HG03097 (cell line): ENCODE results near the gene DRC3.

Experiments used
- ATAC-seq: cut with Tn5 transposase; IDR thresholded peaks from one replicate; pipeline ENCODE4 v1.9.1; 2021; ENCODE audit not compliant: unreplicated experiment, low FRiP score

The DRC3 gene

DNA sequence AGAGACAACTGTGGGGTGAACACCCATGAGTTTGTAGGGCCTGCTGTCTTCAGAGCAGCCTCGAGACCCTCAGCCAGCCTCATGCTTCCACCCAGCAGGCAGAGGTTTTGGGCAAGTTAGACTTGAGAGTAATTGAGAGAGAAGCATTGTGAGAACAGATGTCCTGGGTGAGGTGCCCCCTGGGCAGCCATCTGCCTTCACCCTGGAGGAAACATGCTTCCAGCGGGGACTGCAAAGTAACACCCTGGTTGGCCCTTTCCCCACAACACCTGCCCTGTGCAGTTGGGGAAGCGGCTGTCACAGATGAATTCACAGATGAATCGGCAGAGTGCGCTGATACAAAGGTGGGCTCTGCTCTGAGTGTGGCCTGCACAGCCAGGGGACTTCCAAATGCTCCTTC is 42.9 kb downstream of the DRC3 start:
- no peak for ATAC-seq

DNA sequence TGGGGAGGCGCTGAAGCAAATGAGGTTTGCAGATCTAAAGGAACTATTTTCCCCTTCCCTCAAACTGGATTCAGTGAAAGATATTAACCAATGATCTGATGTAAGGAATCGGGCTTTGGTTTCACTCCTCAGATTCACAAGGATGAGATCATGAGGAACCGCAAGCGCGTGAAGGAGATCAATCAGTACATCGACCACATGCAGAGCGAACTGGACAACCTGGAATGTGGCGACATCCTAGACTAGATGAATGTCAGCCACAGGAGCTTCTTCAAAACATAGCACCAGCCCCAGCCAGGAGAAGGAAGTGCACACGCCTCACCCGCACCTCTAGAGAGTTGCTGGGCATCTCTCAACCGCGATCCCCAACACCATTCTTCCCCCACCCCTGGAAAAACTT is 43.8 kb downstream of the DRC3 start:
- ATAC-seq, result no peak

DNA sequence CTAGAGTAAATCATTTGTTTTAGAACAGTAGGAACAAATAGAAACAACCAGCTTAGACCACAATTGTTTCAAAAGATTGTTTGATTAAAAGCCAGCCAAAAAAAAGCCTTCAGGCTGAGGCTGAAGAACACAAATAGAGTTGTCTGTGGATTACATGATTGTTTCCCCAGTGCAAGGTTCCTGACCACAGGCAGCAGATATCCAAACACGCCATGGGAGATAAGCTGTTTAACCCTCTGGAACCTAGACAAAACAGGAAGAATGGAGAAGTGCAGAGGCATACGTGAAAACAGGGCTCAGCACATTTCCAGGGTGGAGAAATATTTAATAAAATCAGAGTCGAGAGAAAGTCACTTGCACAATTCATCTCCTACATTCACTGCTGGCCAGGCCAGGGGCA is 45.3 kb downstream of the DRC3 start:
- no peak for ATAC-seq

DNA sequence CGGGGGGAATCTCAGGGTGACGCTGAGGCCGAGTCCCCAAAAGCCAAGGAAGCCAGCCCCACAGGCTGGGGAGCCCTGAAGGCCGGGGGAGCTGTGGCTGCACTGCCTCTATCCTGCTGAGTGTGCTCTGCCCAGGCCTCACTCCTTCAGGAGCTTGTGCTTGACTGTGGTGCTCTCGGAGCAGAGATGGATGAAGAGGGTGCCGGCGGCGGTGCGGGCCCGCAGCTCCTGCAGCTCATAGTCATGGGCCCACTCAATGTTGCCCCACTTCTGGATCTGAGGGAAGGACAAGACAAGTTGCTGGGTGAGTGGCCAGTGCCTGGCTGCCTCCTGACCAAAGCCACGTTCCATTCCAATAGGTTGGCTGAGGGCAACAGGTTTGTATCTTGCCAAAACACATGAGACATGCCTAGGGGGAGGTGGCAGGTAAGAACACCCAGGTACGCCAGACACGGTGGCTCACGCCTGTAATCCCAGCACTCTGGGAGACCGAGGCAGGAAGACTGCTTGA is 45.8 kb downstream of the DRC3 start:
- no peak for ATAC-seq

DNA sequence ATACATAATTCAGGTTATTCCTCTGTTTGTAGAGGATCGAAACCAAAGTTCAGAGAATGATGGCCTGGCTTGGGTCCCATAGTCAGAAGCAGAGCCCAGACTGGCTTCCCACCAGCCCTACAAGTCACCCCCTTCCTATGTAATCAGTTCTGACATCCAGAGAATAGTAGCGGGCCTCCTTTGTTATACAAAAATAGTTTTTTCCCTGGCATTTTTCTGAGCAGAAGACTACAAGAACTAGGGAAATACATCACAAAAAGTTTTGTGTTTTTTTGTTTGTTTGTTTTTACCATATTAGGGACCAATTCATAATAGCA is 47.1 kb downstream of the DRC3 start:
- ATAC-seq, result no peak

DNA sequence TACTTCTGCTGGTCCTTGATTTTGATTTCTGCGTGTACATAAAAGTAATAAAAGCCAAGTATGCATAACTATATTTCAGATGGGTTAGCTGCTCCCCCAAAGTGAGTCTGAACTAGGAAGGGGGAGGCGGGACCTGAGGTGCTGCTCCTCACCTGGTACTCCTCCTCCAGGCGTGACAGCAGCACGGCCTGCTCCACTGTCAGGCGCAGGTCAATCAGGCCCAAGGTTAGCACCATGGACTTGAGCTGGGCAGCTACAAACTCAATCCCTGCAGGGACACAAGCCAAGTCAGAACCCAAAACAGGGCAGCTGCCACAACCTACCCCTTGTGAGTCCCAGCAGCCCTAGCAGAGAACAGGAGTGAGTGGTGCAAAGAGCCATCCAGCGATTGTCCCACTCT is 48.3 kb downstream of the DRC3 start:
- no peak for ATAC-seq

DNA sequence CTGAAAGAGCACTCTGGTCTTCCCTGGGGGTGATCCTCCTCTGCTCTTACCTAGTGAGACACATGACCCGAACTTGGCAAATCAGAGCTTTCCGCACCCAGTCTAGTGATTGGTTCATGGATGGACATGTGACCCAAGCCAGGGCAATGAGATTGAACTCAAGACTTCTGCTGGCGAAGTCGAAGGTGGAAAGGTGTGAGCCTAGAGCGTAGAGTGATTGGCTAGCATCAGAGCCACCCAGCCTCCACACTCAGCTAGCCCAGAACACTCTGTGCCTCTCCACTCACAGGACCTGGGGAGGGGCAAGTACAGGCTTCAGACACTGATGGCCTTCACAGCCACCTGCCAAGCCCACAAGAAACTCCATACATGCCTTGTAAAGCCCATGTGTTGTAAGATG is 48.7 kb downstream of the DRC3 start:
- ATAC-seq, result no peak

DNA sequence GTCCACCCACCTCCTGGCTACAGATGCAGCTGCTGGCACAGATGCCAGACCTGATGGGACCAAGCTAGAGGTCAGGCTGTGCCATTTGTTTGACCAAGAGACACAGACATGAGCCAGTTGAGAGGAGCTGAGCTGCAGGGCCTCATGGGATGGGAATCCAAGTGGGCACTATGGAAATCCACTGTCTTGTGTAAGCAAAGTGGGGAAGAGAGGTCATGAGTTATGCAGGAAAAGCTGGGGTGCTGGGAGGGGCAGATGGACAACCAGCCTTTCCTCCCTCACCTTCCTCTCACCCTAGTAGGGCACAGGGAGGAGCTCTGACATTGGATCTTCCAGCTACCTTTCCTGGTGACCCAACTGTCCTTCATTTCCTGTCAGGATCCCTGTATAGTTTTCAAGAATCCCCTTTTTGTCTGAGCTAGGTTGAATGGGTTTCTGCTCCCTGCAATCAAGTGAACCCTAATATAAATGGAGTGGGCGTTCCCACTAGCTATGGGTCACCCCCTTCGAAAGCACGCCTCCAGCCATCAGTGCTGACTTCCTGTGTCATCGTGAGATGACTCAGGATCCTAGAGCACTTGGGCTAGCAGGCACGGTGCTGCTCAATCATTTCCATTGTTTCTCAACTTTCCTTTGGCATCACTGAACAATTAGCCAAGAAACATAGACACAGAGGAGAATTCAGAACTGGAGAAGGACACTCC is 52.7 kb downstream of the DRC3 start:
- ATAC-seq, result no peak

DNA sequence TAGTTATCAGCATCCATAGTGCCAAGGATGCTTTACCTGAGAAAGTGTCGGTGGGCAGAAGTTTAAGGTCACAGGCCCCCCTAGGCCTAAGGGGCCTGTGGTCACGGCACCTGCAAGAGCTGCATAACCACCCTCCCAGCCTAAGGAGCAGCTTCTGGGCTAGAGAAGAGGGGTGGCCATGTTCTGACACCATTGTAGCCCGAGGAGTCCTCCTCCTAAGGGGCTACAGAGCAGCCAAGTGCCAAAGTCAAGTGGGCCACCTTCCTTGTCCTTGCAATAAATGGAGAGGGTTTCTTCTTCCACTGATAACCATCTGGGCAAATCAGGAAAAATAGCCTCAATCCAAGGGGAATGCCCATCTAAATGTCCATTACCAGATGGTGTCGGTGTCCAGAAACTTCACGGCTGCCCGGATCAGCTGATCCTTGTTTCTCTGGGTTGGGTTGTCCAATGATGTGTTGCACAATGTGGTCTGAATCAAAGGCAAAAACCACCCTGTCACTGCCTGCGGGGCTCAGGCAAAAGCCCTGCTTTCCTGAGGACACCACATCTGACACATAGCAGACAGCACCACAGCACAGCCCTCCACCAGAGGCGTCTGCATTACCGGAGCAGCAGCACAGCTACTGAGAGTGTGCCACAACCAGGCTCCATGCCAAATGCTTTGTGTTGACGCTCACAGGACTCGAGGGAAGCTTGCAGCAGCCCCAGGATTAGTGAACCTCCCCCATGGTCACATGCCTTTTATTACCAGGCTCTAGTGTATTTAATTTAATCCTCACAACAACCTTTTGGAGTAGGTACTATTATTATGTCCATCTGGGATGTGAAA is 53.5 kb downstream of the DRC3 start:
- ATAC-seq, result no peak

DNA sequence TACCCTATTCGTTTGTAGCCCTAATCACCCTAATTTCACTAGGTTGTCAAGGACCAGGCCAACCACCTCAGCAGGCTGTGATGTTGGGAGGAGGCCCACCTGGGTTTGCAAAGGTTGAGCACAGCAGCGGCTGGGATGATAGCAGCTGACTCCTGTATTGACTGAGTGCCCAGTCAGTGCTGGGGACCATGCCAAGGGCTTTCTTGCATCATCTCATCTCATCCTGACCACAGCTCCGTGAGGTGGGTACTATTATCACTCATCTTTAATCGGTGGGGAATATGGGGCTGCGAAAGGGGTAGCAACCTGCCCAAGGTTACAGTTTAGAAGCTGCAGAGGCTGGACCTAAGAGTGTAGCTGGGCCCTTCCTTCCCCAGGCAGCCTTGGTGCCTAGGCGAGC is 54.6 kb downstream of the DRC3 start:
- no peak for ATAC-seq

DNA sequence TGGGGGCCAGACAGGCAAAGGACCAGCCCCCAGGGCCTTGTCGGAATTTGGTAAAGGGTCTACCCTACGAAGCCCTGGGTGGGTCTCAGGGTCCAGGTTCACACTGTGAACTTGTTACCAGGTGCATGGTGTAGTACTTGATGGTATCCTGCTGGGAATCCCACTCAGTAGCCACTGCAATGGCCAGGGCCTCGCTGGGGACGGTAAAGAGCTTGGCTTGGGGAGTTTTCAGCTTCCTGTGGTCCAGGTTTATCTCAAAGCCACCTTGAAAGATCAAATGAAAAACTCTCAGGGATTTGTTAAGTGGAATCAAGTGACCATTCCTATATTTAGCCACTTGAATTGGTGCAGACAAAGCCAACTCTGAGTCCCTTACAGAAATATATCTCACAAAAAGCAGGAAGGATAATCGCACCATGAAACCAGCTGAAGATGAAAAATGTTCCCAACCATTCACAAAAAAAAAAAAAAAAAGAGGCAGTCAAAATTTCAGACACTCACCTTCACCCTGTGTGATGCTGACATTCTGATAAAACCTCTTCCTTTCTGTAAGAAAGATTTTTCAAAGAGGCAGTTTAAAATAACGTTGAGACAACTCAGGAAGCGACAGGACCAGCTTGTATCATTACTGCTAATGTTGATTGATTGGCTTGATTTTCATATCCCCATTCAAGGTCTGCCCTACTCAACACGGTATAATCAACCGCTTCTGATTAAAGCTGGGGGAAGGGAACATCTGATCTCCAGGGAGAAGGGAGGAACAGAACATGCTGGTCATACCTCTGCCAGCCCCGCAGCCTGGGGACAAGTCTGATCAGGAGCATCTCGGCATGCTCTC is 55.7 kb downstream of the DRC3 start:
- no peak for ATAC-seq

DNA sequence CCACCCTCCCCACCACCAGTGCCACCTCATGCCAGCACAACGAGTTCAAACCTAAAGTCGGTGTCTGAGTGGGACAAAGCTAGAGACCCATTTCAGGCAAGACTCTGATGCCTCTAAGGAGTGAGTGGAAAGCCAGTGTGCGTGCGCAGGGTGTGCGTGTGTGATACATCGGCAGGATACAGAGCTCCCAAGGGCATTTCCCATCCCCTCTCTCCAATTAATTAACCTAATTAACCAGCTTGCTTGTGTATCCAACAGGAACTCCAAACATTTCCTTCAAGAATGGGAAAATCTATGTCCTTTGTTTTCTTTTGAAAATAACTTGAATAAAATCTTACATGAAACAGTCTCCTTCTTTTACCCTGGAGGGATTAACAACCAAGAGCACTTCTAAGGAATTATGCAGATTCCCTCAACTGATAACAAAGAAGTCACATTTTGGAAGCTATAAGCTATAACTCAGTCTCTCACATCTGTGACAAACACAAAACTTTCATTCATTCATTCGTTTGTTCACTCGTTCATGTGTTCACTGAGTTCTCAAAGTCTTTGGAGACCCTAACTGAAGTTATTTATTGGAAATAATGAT is 56.4 kb downstream of the DRC3 start:
- no peak for ATAC-seq

DNA sequence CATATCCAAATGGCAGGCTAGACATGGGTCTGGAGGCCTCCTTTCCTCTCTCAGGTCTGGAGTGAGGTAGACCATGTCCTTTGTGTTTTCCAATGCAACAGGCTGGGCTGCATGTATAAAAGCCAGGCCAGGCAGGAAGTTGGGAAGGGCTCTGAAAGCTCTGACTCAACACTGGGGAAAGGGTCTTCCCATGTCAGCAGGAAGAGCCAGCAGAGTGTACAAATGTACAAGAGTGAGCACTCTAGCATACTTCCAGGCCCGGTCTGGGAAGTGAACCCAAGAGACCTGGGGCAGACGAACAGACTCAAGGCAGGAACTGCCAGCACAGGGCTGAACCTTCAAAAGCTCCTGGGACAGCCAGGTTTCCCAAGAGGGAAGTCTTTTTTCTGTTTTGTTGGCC is 59.3 kb downstream of the DRC3 start:
- no peak for ATAC-seq

DNA sequence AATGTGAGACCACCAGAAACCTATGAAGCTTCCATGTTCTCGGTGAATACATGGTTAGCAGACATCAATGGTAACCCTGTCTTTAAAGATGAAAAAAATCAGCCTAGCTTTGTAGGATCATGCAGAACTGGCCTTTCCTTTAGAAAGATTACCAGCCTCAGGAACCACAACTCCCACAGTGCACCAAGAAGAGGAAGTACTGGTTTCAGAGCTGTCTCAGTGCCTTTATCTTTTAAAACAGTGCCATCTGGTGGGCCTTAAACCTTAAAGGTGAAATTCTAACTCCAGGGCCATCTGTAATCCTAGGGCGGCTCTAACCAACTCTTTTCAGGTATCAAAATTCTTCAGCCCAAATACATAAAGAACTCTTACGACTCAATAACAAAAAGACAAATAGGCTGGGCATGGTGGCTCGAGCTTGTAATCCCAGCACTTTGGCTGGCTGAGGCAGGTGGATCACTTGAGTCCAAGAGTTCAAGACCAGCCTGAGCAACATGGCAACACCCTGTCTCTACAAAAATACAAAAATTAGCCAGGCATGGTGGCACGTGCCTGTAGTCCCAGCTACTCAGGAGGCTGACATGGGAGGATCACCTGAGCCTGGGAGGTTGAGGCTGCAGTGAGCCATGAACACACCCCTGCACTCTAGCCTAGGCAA is 60.9 kb downstream of the DRC3 start:
- ATAC-seq, result peak; percentile 63

DNA sequence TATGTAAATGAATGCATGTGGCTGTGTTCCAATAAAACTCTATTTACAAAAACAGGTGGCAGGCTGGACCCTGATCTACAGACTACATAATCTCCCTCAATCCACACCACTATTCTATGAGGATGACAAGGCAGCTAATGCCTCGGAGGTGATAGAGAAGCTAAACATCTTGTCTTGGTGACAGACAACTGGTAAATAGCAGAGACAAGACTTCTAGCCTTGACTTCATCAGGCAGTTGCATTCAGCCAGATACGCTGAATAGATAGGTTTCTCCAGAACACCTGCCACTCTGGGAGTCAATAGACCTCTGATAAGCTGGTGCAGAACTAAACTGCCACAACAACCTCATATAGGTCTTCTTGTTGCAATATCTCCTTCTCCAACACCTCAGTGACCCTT is 63.0 kb downstream of the DRC3 start:
- ATAC-seq, result no peak

DNA sequence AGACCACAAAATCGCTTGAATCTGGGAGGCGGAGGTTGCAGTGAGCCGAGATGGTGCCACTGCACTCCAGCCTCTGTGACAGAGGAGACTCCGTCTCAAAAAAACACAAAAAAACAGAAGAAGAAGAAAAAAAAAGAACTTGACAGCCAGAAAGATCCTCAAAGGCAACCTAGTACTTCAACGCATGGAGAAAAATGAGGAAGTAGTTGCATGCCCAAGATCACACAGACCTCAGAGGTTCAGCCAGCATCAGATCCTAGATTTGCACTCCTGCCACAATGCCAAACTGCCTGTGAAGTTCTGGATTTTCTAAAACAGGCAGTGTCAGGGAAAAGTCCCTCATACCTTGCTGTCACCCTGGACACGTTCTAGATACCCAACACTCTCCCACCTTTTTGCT is 64.8 kb downstream of the DRC3 start:
- no peak for ATAC-seq

DNA sequence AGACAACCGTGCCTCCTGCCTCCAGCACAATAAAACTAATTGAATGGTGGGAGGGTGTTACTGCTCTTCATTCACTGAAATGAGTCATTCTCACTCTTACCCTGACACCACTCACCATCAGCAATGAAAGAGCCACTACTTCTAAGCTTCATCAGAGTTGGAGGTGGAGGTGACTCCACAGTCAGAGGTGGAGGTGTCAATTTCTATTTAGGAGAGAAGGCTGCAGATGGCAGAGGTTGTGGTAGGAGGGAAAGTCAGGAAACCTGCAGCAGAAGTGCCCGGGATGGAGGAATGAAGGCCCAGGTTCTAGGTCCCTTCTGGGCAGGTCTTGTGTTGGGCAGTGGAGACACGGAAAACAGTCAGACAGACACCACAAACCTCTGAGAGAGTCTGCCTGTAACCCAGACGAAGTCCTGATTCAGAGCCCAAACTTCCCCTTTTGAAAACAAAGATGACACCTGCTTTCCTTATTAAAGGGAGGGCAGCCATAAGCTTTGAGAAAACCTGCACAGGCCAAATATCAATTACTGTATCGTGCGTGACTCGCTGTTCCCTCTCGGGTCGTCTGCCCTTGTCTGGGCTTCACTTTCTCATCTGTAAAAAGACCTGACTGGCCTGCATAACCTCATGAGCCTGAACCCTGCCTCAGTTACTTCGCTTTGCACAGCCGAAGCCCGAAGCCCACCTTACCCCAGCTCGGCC is 65.6 kb downstream of the DRC3 start:
- no peak for ATAC-seq

DNA sequence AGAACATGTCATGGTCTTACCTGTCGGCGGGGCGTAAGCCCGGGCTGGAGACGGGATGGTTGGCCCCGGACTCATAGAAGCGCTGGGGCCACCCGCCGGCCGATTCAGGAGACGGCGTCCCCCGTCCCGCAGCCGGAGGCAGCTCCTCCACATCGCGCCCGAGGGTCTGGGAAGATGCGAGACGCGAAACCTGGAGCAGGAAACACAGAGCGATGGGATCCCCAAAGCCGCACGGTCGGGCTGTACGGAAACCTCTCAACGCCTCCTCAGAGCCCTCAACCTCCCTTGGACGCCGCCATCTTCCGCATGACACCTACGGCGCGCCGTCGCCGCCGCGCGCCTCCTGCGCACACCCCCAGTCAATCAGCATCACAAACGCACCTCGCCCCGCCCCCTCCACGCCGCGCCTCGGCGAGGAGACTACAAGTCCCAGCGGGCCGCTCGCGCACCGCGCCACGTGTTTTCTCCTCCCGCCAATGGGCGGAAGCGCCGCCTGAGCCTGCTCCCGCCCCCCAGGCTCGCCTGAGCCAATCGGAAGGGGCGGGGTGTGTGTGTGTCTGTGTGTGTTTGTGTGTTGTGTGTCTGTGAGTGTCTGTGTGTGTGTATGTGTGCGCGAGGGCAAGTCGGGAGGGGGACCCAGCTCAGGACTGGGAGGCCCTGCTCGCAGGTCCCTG is 66.3 kb downstream of the DRC3 start, which contains the start of the genes ATPAF2 and GID4:
ATPAF2 (minus strand) TSS at position 308 of the 674 bp plus-strand sequence; CDS start at position 153, 155 bp downstream.
GID4 (plus strand) TSS at position 548 of the 674 bp plus-strand sequence; CDS start at position 605, 57 bp downstream.
- ATAC-seq, result peak; percentile 81
